ENCODE data around the gene SEMG1. TPM values are rescaled to one million over a fixed set of nuclear protein-coding genes. Genes with fewer than 3 reads are reported as not detected.

The SEMG1 gene
- total and polyA plus RNA-seq, 8 donors = not detected

DNA sequence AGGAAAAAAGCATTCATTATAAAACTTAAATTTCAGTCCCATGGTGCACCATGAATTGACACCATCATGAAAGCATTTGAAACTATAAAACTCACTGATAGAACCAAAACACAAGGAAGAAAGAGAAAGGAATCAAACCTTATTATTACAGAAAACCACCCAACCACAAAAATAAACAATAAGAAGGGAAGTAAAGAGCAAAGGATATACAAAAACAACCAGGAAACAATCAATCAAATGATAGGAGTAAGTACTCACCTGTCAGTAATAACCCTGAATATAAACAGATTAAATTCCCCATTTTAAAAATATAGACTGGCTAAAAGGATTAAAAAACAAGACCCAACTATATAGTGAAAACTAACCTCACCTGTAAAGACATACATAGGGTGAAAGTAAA lies 41.8 kb downstream of the SEMG1 start:
- Histone ChIP-seq H3K27me3 (peaks cover 0 to 24% (median 0%) of the 10 kb centered on the region in 3 donors), H3K36me3 (no peaks in the 10 kb centered on the region), H3K4me3 (no peak overlapping the region), H3K9me3 (no peaks in the 10 kb centered on the region), H3K4me1 (peaks cover 0 to 11% (median 4%) of the 10 kb centered on the region in 4 donors), H3K27ac (no peak overlapping the region)
- DNase-seq = no peak
- TF ChIP-seq EP300 (IDR thresholded peaks at IDR 0.05) (no peak), POLR2AphosphoS5 (IDR thresholded peaks at IDR 0.05) (no peak), POLR2A (IDR thresholded peaks at IDR 0.05) (no peak)
- TF ChIP-seq, protein P1, sequence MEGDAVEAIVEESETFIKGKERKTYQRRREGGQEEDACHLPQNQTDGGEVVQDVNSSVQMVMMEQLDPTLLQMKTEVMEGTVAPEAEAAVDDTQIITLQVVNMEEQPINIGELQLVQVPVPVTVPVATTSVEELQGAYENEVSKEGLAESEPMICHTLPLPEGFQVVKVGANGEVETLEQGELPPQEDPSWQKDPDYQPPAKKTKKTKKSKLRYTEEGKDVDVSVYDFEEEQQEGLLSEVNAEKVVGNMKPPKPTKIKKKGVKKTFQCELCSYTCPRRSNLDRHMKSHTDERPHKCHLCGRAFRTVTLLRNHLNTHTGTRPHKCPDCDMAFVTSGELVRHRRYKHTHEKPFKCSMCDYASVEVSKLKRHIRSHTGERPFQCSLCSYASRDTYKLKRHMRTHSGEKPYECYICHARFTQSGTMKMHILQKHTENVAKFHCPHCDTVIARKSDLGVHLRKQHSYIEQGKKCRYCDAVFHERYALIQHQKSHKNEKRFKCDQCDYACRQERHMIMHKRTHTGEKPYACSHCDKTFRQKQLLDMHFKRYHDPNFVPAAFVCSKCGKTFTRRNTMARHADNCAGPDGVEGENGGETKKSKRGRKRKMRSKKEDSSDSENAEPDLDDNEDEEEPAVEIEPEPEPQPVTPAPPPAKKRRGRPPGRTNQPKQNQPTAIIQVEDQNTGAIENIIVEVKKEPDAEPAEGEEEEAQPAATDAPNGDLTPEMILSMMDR (IDR thresholded peaks at IDR 0.05) = no peak
- intact Hi-C loops (cut with DNase I; ENCODE audit: low total_unique reads) = no loop called here

DNA sequence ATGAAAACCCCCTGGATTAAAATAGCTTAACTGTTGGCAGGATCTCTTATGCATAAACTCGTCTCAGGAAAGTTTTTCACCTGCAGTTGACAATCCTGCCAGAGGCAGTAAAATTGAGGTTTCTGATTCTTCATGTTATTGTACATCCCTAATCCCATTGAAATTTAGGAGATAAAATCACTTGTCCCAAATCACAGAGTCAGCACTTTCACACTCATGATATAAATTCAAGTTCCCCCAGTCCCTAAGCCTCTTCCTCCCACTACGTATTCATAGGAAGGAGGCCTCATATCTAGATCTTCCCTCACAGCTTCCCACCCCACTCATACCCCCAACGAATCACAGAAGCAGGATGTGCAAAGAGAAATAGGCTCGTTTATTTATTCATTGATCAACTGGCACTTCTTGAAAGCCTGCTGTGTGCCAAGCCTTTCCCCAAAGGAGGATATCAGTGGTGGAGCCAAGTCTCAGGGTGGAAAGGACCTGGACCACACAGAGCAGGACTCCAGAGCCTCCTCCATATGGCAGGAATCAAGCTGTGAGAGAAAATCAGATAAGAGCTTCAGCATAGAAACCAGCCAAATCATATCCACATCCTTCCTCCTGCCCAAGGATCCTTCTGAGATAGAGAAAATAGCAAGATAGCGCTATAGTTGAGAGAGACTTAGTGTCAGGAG lies 45.2 kb downstream of the SEMG1 start:
- Histone ChIP-seq H3K4me1 (peaks cover 14 to 30% (median 22%) of the 10 kb centered on the region in 4 donors), H3K9me3 (no peaks in the 10 kb centered on the region), H3K4me3 (no peak overlapping the region), H3K36me3 (no peaks in the 10 kb centered on the region), H3K27ac (no peak overlapping the region), H3K27me3 (no peaks in the 10 kb centered on the region)
- intact Hi-C loops (cut with DNase I; ENCODE audit: low total_unique reads) = no loop called here
- no peak for DNase-seq
- 41 to 58% (median 57%) methylated on average over 5 of the region's 5 CpGs for WGBS, 5 donors
- TF ChIP-seq POLR2A (IDR thresholded peaks at IDR 0.05) (no peak), POLR2AphosphoS5 (IDR thresholded peaks at IDR 0.05) (no peak), EP300 (IDR thresholded peaks at IDR 0.05) (no peak)
- TF ChIP-seq, protein P1 (IDR thresholded peaks at IDR 0.05) = no peak

GRCh38 chr20:45253261-45253660 lies 46.4 kb downstream of the SEMG1 start:
- H3K36me3 ChIP-seq = no peaks in the 10 kb centered on the region
- H3K27ac ChIP-seq = no peak overlapping the region
- intact Hi-C loops (cut with DNase I; ENCODE audit: low total_unique reads) = no loop called here
- no peaks in the 10 kb centered on the region for H3K9me3 ChIP-seq
- H3K4me1 ChIP-seq = peaks cover 14 to 30% (median 22%) of the 10 kb centered on the region in 4 donors
- no peaks in the 10 kb centered on the region for H3K27me3 ChIP-seq
- 78 to 93% (median 86%) methylated on average over 4 of the region's 4 CpGs for WGBS, 5 donors
- no peak for TF ChIP-seq POLR2A (IDR thresholded peaks at IDR 0.05)
- TF ChIP-seq, protein P1 (IDR thresholded peaks at IDR 0.05) = no peak
- TF ChIP-seq POLR2AphosphoS5 (IDR thresholded peaks at IDR 0.05) = no peak
- no peak for TF ChIP-seq EP300 (IDR thresholded peaks at IDR 0.05)
- DNase-seq = peak in 1 of 2 donors; percentile 34
- peak overlapping the region in 1 of 4 donors; percentile 29 for H3K4me3 ChIP-seq

GRCh38 chr20:45254383-45255262 lies 47.8 kb downstream of the SEMG1 start, which contains the start of gene SLPI:
SLPI (minus strand) TSS chr20:45254564; CDS start chr20:45254543, 21 bp downstream.
- intact Hi-C loops (cut with DNase I; ENCODE audit: low total_unique reads) = no loop called here
- TF ChIP-seq POLR2A (IDR thresholded peaks at IDR 0.05) (no peak), EP300 (IDR thresholded peaks at IDR 0.05) (no peak), POLR2AphosphoS5 (IDR thresholded peaks at IDR 0.05) (peak in 2 of 3 donors; percentile 76 to 79)
- TF ChIP-seq, protein P1 (IDR thresholded peaks at IDR 0.05) = no peak
- peaks cover 14 to 30% (median 22%) of the 10 kb centered on the region in 4 donors for H3K4me1 ChIP-seq
- peak within 1 kb of the TSS in 3 of 4 donors; percentile 7 to 29 (median 11) for H3K4me3 ChIP-seq
- WGBS, 5 donors = 23 to 34% (median 31%) methylated on average over 7 of the region's 7 CpGs
- H3K27ac ChIP-seq = peak within 1 kb of the TSS; percentile 57 to 88 (median 72)
- DNase-seq = peak; percentile 65 to 81
- H3K9me3 ChIP-seq = no peaks in the 10 kb centered on the region
- no peaks in the 10 kb centered on the region for H3K27me3 ChIP-seq
- no peaks in the 10 kb centered on the region for H3K36me3 ChIP-seq
